Activated CD8-positive, alpha-beta memory T cell treated with anti-CD3 and anti-CD28 coated beads, Interleukin-2, amount 50 U/mL, for 24 hours (primary cell): ENCODE results near the gene POLR3B.

Source experiments
- DNase-seq: peaks from one replicate; pipeline ENCODE4 v3.0.0-alpha.2; 2020; ENCODE audit errors: extremely low read depth

POLR3B gene

GRCh38 chr12:106551410-106551809 lies 193.9 kb downstream of the POLR3B start:
- DNase-seq, result no peak

- DNase-seq, result no peak
These were observed 194.7 kb downstream of the POLR3B start for GRCh38 chr12:106552228-106552627.
